Jurkat, Clone E6-1 (cell line): ENCODE data around the gene BPIFA3.

Experiments
- DNase-seq: peaks from one replicate; pipeline ENCODE4 v3.0.0-alpha.2; 2011; ENCODE audit warnings: low read depth, low spot score
- H3K4me3 ChIP-seq: 2 replicates; pipeline ENCODE4 v1.5.1; 2011; ENCODE audit warnings: mild to moderate bottlenecking, low read length, control low read depth, moderate library complexity

BPIFA3 gene

DNA sequence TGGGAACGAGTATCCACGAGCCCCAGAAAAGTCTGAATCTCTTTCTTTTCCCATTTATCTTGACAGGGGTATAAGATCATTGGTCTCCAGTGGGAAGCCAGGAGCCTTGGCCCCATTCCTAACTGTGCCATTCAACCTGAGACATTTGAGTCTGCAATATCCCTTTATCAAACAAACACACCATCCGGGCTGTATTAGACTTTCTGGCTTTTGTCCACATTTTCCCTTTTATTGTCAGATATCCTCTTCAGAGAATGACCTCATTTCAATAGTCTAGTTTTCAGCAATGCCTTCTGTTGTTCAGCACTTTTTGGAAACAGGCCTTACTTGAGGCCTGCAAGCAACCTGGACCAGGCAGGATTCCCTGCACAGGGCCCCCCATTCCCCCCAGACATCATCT lies 34.3 kb downstream of the BPIFA3 start:
- no peak for DNase-seq
- no peak overlapping the region for H3K4me3 ChIP-seq

DNA sequence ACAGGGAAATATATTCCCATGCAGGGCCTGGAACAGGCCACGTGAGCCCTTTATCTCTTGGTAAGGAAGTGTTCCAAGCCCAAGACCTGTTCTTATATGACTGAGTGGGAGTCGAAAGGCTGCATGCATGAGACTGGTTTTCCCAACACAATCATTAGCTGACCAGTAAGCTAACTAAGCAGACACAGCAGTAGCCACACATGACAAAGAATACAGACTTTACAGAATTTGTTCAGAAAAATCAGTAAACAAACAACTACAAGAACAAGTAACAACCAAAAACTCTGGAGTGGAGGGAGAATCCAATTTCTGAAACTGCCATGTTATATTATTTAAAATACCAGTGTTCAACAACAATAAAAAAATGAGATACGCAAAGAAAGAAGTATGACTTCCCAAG lies 35.3 kb downstream of the BPIFA3 start:
- no peak for DNase-seq
- no peak overlapping the region for H3K4me3 ChIP-seq

DNA sequence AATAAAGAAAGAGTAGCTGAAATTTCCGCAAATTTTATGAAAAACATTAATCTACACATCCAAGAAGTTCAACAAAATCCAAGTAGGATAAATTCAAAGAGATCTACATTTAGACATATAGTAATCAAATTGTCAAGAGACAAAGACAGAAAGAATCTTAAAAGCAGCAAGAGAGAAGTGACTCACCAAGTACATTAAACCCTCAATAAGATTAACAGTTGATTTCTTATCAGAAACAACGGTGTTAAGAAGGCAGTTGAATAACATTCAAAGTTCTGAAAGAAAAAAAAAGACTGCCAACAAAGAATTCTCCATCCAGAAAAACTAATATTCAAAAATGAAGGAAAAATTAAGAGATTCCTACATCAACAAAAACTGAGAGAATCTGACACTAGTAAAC lies 37.9 kb downstream of the BPIFA3 start:
- DNase-seq, result no peak
- no peak overlapping the region for H3K4me3 ChIP-seq

- DNase-seq, result no peak
- H3K4me3 ChIP-seq, result no peak overlapping the region
Observed at GRCh38 chr20:33257237-33257636, 40.1 kb downstream of the BPIFA3 start.

DNA sequence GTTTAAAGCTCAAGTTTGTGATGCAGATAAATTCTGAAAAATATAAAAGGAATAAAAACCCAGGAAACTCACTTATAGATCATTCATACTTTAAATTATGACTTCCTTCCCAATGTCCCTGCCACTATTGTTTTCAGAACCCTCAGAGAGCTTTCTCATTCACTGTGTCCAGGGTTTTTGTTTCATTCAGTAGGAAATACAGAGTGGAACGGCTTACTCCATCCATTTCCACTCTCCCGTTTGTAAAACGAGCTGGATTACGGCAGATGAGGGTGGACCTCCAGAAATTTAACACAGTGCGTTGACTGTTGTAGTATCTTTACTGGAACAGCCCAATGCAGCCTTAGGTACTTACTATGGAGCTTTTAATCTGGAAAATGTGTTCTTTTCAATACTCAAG lies 42.2 kb downstream of the BPIFA3 start:
- DNase-seq, result no peak
- no peak overlapping the region for H3K4me3 ChIP-seq

DNA sequence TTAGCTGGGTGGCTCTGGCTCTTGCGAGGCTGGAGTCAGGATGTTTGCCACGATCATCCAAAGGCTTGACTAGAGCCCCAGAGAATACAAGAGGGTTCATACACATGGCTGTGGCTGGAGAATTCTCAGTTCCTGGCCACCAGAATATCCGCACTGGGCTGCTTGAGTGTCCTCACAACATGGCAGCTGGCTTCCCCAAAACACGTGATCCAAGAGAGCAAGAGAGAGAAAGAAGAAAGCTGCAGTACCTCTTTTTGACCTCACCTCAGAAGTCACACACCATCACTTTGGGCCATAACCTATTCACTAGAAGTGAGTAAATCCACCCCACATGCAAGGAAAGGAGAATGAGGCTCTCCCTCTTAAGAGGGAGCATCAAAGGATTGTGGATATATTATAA lies 44.3 kb downstream of the BPIFA3 start:
- no peak overlapping the region for H3K4me3 ChIP-seq
- DNase-seq, result no peak

DNA sequence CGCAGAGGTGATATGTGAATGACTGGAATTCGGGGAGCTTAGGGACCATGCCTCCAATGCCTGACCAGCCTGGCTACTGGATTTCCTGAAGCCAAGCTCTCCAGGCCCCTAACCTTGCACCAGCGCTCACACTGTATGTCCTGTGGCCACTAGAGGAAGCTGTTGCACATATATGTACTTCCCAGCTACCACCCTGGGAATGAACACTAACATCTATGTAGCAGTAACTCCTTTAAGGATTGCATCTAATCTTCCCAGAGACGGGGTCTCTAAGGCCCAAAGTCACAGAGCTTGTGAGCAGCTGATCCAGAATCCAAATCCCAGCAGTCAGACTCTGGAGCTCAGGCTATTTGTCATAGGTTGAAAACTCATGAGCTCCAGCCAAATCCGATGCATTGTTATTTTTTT lies 45.5 kb downstream of the BPIFA3 start:
- no peak overlapping the region for H3K4me3 ChIP-seq
- no peak for DNase-seq

GRCh38 chr20:33263784-33264183 lies 46.6 kb downstream of the BPIFA3 start:
- H3K4me3 ChIP-seq, result no peak overlapping the region
- no peak for DNase-seq

DNA sequence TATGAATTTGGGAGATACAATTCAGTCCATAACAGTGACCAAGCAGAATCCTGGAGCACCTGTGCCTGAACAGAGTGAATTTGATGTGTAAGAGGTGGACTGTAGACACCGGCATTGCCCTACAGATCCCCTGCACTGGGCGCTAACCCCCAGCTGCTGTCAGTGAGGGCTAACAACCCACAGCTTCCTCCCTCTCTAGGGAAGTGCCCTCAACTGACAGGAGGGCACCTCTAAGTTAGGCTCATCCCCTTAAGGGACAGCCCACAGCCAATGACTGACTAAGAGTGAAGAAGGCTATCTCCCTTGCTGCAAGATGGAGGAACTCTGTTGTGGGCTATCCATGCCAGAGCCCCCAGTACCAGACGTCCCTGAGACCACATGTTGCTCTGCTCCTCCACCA lies 50.5 kb downstream of the BPIFA3 start:
- no peak overlapping the region for H3K4me3 ChIP-seq
- no peak for DNase-seq

- no peak overlapping the region for H3K4me3 ChIP-seq
- no peak for DNase-seq
Observed at GRCh38 chr20:33272155-33272873, 55.2 kb downstream of the BPIFA3 start.

GRCh38 chr20:33273117-33273851 lies 56.1 kb downstream of the BPIFA3 start:
- DNase-seq, result no peak
- H3K4me3 ChIP-seq, result no peak overlapping the region

GRCh38 chr20:33275215-33275614 lies 58.1 kb downstream of the BPIFA3 start:
- H3K4me3 ChIP-seq, result no peak overlapping the region
- no peak for DNase-seq

DNA sequence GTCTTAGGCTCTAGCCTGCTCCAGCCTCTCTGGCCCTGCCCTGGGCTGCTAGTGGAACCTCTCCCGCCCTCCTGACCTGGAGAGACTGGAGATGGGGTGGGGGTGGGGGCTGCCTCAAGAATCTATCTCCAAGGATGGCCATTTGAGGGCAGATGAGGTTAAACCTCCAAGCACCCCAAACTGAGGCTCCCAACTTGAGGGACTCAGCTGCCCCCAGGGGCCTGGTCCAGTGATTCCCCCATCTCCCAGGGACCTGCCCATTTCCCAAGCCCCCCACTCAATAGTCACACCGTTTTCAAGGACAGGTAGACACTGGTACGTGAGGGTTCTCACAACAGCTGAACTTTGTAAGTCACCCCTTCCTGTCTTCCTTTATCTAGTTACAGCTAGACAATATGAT lies 58.7 kb downstream of the BPIFA3 start:
- no peak for DNase-seq
- H3K4me3 ChIP-seq, result no peak overlapping the region

- no peak overlapping the region for H3K4me3 ChIP-seq
- no peak for DNase-seq
Observed at GRCh38 chr20:33276303-33277113, 59.4 kb downstream of the BPIFA3 start.
